IPS DF 6.9 (cell line): ENCODE data around the gene PITPNC1.

ENCODE experiments used
- DNase-seq: peaks from one replicate; pipeline ENCODE4 v3.0.0-alpha.2; 2013; ENCODE audit warnings: low read depth, low spot score
- H3K27ac ChIP-seq: one replicate; pipeline ENCODE4 v1.5.1; 2013; ENCODE audit warnings: low read length, control low read depth
- H3K27me3 ChIP-seq: 2 replicates; pipeline ENCODE4 v1.6.1; 2013; ENCODE audit warnings: mild to moderate bottlenecking, low read length; ENCODE audit not compliant: control insufficient read depth, insufficient read depth
- H3K36me3 ChIP-seq: 2 replicates; pipeline ENCODE4 v1.6.1; 2013; ENCODE audit warnings: low read length; ENCODE audit not compliant: control insufficient read depth, insufficient read depth
- H3K4me1 ChIP-seq: 2 replicates; pipeline ENCODE4 v1.6.1; 2013; ENCODE audit warnings: low read length; ENCODE audit not compliant: control insufficient read depth, insufficient read depth
- H3K4me3 ChIP-seq: 2 replicates; pipeline ENCODE4 v1.5.1; 2013; ENCODE audit warnings: mild to moderate bottlenecking, low read length
- H3K9me3 ChIP-seq: 2 replicates; pipeline ENCODE4 v1.6.1; 2013; ENCODE audit warnings: low read length, inconsistent platforms; ENCODE audit not compliant: control insufficient read depth, insufficient read depth
- WGBS: extraction: QIAGEN DNeasy Blood & Tissue Kit; methylation state at CpG from one replicate; pipeline ENCODE4 v1.1.7; 2013; ENCODE audit warnings: mixed read lengths, missing lambda C conversion rate; ENCODE audit not compliant: insufficient read length, insufficient coverage; 5-methylcytosine and 5-hydroxymethylcytosine counted together

PITPNC1 gene

GRCh38 chr17:67730731-67731130 is 353.6 kb downstream of the PITPNC1 start:
- Histone ChIP-seq H3K36me3 (peaks cover 7% of the 10 kb centered on the region; the same call in 1 of the 2 replicates), H3K4me3 (no peak overlapping the region), H3K4me1 (no peaks in the 10 kb centered on the region), H3K27ac (no peak overlapping the region), H3K27me3 (no peaks in the 10 kb centered on the region), H3K9me3 (no peaks in the 10 kb centered on the region)
- no CpG with 5 or more reads among the region's 7 CpGs for WGBS
- DNase-seq = no peak

- no peaks in the 10 kb centered on the region for H3K9me3 ChIP-seq
- WGBS = no CpG with 5 or more reads among the region's 2 CpGs
- no peak overlapping the region for H3K27ac ChIP-seq
- no peaks in the 10 kb centered on the region for H3K4me1 ChIP-seq
- no peaks in the 10 kb centered on the region for H3K27me3 ChIP-seq
- no peak for DNase-seq
- H3K4me3 ChIP-seq = no peak overlapping the region
- H3K36me3 ChIP-seq = peaks cover 9% of the 10 kb centered on the region; the same call in 1 of the 2 replicates
Observed at GRCh38 chr17:67733449-67733848, 356.4 kb downstream of the PITPNC1 start.

- no peaks in the 10 kb centered on the region for H3K27me3 ChIP-seq
- H3K9me3 ChIP-seq = no peaks in the 10 kb centered on the region
- H3K4me3 ChIP-seq = no peak overlapping the region
- H3K27ac ChIP-seq = no peak overlapping the region
- H3K4me1 ChIP-seq = no peaks in the 10 kb centered on the region
- H3K36me3 ChIP-seq = peaks cover 17% of the 10 kb centered on the region; the same call in 1 of the 2 replicates
- WGBS = no CpG with 5 or more reads among the region's 8 CpGs
- DNase-seq = no peak
Observed at GRCh38 chr17:67737145-67737544, 360.1 kb downstream of the PITPNC1 start.

- WGBS = no CpG with 5 or more reads among the region's 2 CpGs
- H3K4me3 ChIP-seq = no peak overlapping the region
- no peaks in the 10 kb centered on the region for H3K4me1 ChIP-seq
- no peaks in the 10 kb centered on the region for H3K9me3 ChIP-seq
- peaks cover 15% of the 10 kb centered on the region; the same call in 1 of the 2 replicates for H3K36me3 ChIP-seq
- DNase-seq = no peak
- no peak overlapping the region for H3K27ac ChIP-seq
- H3K27me3 ChIP-seq = no peaks in the 10 kb centered on the region
Observed at GRCh38 chr17:67742025-67742424, 364.9 kb downstream of the PITPNC1 start.
